HG03196 (cell line): ENCODE measurements around the gene MYDGF.

Source experiments
- ATAC-seq: cut with Tn5 transposase; IDR thresholded peaks from one replicate; pipeline ENCODE4 v1.9.1; 2021; ENCODE audit not compliant: unreplicated experiment

The MYDGF gene

GRCh38 chr19:4676955-4677731, 7.0 kb upstream of the MYDGF start:
- ATAC-seq: no peak

GRCh38 chr19:4675346-4675745, 5.2 kb upstream of the MYDGF start:
- ATAC-seq: no peak

- no peak for ATAC-seq
These were observed 3.6 kb upstream of the MYDGF start for GRCh38 chr19:4673726-4674125.

DNA sequence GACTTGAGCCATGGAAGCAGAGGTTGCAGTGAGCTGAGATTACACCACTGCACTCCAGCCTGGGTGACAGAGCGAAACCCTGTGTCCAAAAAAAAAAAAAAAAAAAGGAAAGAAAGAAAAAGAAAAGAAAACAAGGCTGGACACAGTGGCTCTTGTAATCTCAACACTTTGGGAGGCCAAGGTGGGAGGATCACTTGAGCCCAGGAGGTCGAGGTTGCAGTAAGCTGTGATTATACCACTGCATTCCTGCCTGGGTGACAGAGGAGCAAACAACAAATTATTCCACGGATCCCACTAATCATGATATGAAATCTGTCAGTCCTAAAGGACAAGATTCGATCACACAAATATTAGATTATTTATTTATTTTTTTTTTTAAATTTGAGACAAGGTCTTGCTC, 3.1 kb upstream of the MYDGF start:
- ATAC-seq: no peak

DNA sequence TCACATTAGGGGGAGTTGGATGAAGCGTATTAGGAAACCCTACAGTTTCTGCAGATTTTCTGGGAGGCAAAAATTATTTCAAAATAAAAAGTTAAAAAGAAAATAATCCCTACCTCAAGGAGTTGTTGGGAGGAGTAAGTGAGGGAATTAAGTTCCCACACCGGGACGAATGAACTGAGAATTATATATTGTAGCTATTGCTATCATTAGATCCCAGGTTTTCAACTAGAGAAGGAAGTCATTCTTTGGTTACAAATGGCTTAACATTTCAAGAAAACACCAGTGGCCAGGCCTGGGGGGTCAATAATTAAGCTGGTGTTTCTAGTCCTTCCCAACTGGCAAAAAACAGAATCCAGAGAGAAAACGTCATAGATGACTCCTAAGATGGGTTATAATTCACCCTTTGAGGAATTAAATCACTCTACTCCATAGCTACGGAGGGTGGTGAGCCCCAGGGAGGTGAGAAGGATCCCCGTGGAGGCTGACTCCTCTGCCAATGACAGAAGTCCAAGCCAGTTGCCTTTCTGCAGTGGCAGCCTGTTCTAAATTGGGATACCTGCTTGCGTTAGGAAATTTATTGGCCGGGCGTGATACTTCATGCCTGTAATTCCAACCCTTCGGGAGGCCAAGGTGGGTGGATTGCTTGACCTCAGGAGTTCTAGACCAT, 1.2 kb upstream of the MYDGF start:
- no peak for ATAC-seq

DNA sequence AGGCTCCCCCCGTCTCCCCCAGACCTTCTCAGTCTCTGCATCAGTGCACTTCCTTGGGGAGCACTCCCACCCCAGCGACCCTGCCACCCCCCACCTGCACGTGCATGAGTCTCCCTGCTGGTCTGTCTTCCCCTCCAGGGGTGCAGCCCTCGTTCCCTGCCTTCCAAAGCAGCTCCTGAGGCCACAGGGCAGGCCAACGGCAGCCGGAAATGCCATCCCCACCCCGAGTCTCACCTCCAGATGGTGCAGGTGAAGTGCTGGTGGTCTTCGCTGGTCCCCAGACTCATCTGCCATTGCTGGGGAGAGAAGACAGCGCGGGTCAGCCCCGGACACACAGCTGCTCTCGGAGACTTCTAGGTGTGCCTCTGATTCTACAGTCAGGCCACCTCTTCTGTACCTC, 5.5 kb downstream of the MYDGF start:
- ATAC-seq: no peak

GRCh38 chr19:4662812-4663211, 7.3 kb downstream of the MYDGF start:
- no peak for ATAC-seq

DNA sequence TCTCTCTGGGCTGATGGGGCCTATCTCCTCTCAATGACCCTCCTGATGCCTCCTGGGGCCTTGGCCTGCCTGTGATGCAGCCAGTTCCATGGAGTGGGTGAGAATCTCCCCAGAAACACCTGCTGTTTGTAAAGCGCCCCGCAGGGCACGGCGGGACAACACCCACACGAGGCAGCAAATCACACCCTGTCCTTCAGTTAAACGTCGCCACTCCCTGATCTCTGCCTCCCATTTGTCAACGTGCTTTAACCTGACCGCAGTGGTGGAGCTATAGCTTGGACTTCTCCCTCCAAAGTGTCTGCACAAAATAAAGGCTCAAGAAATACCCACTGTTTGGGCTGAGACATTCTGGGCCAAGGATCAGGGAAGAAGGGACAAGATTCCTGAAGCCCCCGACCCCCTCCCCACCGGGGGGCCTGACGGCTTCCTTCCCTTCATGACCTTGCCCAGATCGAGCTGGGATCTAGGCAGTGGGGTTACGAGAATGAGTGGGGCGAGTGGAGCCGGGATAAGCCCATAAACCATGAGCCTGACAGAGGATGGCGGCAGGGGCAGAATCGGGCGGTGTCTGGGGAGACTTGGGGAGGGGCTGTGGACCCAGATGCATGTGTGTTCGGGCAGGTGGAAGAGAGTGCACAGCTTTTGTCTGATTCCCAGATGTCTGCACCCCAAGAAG, 8.0 kb downstream of the MYDGF start:
- ATAC-seq: no peak

DNA sequence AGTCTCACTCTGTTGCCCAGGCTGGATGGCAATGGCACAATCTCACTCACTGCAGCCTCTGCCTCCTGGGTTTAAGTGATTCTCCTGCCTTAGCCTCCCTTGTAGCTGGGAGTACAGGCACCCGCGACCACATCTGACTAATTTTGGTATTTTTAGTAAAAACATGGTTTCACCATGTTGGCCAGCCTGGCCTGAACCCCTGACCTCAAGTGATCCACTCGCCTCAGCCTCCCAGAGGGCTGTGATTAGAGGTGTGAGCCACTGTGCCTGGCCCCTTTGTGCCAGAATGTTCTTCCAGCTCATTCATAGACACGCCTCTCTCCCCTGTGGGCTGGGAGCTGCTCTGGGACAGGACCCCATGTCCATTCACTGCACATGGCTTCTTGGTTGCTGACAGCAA, 9.1 kb downstream of the MYDGF start:
- ATAC-seq: no peak

GRCh38 chr19:4660181-4660791, 9.9 kb downstream of the MYDGF start:
- no peak for ATAC-seq

- ATAC-seq: no peak
These were observed 12.3 kb downstream of the MYDGF start for GRCh38 chr19:4657835-4658234.

DNA sequence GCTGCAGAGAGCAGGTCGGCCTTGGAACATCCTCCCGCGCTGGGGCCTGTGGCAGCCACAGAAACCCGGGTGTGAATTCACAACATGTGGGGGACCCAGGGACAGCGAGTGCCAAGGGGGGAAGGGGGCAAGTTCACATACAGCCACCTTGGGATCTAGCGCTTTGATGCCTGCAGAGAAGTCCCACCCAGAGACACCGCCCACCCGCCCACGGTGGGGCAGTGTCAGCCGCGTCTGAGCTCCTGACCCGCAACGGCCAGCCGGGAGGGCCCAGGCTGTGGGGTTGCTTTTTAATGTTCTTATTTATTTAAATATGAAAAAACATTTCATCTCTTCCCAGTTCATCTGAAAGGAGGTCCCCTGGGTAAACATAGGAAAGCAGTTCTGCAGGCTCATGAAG, 12.9 kb downstream of the MYDGF start:
- ATAC-seq: no peak

DNA sequence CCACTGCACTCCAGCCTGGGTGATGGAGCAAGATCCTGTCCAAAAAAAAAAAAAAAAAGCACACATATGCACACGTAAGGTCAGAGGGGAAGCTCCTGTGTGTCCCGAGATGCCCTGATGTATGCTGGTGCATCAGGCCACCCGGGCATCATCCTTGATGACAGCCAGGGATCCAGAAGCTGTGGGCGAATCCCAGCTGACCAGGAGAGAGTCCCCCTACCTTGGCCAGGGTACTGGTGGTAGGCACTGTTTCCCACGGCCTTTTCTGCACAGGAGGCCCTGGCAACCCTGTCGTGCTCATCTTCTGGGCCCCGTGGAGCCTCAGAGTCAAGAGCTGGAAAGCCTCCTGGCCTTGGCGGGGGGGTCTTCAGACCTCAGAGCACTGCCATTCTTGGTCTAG, 14.0 kb downstream of the MYDGF start:
- ATAC-seq: no peak

- ATAC-seq: no peak
These were observed 15.4 kb downstream of the MYDGF start for GRCh38 chr19:4654437-4655361.

DNA sequence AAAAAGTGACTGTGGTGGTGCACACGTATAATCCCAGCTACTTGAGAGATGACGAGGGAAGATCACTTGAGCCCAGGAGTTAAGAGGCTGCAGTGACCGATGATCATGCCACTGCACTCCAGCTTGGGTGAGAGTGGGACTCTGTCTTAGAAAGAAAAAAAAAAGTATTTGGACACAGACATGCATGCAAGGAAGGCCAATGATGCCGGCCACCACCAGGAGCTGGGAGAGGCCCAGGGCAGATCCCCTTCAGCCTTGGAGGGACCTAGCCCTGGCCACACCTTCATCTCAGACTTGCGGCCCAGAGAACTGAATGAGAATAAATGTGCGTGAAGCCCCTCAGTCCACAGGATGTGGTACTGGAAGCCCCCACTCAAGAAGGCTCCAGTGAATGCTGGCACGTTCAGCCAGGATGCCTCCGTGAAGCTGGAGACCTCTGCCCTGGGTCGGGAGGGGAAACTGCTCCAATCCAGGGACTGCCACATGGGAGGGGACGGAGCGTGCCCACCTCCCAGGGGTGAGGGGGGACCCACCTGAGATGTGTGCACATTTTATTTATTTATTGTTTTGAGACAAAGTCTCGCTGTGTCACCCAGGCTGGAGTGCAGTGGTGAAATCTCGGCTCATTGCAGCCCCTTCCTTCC, 16.2 kb downstream of the MYDGF start:
- ATAC-seq: no peak

- no peak for ATAC-seq
These were observed 18.1 kb downstream of the MYDGF start for GRCh38 chr19:4652075-4652474.

GRCh38 chr19:4650159-4650558, 20.0 kb downstream of the MYDGF start:
- no peak for ATAC-seq

DNA sequence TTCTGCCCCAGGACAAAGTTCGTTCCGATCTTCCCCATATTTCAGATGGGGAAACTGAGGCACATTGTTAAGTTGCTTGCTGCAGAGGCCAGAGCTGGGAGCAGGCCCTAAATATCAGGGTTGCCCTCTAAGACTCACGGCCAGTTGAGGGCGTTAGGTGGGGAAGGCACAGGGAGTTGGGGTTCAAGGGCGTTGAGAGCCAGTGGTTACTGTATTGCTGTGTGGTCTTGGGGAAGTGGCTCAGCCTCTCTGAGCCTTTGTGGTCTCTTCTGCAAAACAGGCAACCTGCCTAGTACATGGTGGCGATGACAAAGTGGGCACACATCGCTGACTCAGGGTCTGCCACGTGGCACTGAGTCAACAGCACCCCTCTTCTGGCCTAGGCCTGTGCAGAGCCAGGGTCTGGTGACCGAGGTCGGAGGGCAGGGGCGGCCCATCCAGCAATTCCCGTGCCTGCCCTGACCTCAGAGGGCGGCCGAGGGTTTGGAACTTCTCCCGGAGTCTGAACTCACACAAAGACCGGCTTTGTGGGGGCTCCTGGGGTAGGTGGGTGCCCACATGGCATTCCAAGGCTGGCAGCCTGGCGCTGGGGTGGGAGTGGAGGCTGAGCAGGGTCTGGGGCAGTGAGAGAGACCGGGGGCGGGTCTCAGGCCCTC, 20.6 kb downstream of the MYDGF start:
- ATAC-seq: no peak
